Activated T-helper 2 cell treated with anti-CD3 and anti-CD28 coated beads, Interferon-gamma antibody, Interleukin-2, Interleukin-4, amounts not matched to agents 10 μg/mL and 5 μg/mL and 100 μg/mL, durations not matched to agents 14 hours and 24 hours and 36 hours (primary cell): ENCODE results near the gene ATPAF2. TPM values are rescaled to one million over a fixed set of nuclear protein-coding genes. Genes with fewer than 3 reads are reported as not detected.

ENCODE experiments used
- DNase-seq: peaks from one replicate; pipeline ENCODE4 v3.0.0; 2021; ENCODE audit warnings: low spot score
- H3K27ac Mint-ChIP-seq: one replicate; pipeline ENCODE4 v1.8.0; 2021; ENCODE audit warnings: mixed read lengths
- H3K27me3 Mint-ChIP-seq: one replicate; pipeline ENCODE4 v1.8.0; 2021; ENCODE audit warnings: low read depth, mixed read lengths
- H3K36me3 Mint-ChIP-seq: one replicate; pipeline ENCODE4 v1.8.0; 2021; ENCODE audit warnings: low read depth, mixed read lengths
- H3K4me1 Mint-ChIP-seq: one replicate; pipeline ENCODE4 v1.8.0; 2021; ENCODE audit warnings: low read depth, mixed read lengths
- H3K4me3 Mint-ChIP-seq: one replicate; pipeline ENCODE4 v1.8.0; 2021; ENCODE audit warnings: low read depth, mild to moderate bottlenecking, moderate library complexity, mixed read lengths
- H3K9me3 Mint-ChIP-seq: one replicate; pipeline ENCODE4 v1.8.0; 2021; ENCODE audit warnings: mixed read lengths
- intact Hi-C: fragments of 100-400 bp; cut with micrococcal nuclease; formaldehyde crosslinking; loops from one replicate; pipeline ENCODE4 v1.15.1; 2023
- total RNA-seq: library from RNA; stranded (reverse); gene quantifications from 2 replicates; pipeline ENCODE4 v1.2.3, GENCODE V29; 2022

The ATPAF2 gene
- total RNA-seq, 1 donor from 2014 or later: 31.3 TPM

GRCh38 chr17:18059283-18059682 is 20.3 kb upstream of the ATPAF2 start:
- Mint-ChIP-seq H3K4me1 (peaks cover 15% of the 10 kb centered on the region), H3K36me3 (peaks cover 37% of the 10 kb centered on the region), H3K9me3 (no peaks in the 10 kb centered on the region), H3K27me3 (no peaks in the 10 kb centered on the region), H3K4me3 (no peak overlapping the region), H3K27ac (no peak overlapping the region)
- no peak for DNase-seq
- intact Hi-C loops: no loop called here

GRCh38 chr17:18056214-18056613 is 17.2 kb upstream of the ATPAF2 start:
- no peak overlapping the region for H3K27ac Mint-ChIP-seq
- H3K9me3 Mint-ChIP-seq: no peaks in the 10 kb centered on the region
- no peaks in the 10 kb centered on the region for H3K27me3 Mint-ChIP-seq
- H3K4me3 Mint-ChIP-seq: no peak overlapping the region
- H3K36me3 Mint-ChIP-seq: peaks cover 30% of the 10 kb centered on the region
- intact Hi-C loops: no loop called here
- peaks cover 10% of the 10 kb centered on the region for H3K4me1 Mint-ChIP-seq
- no peak for DNase-seq

- Mint-ChIP-seq H3K27me3 (no peaks in the 10 kb centered on the region), H3K4me3 (no peak overlapping the region), H3K4me1 (peaks cover 8% of the 10 kb centered on the region), H3K9me3 (no peaks in the 10 kb centered on the region), H3K27ac (no peak overlapping the region), H3K36me3 (peaks cover 30% of the 10 kb centered on the region)
- DNase-seq: no peak
- intact Hi-C loops: no loop called here
Observed at GRCh38 chr17:18055597-18055996, 16.6 kb upstream of the ATPAF2 start.

GRCh38 chr17:18045691-18046350 is 6.9 kb upstream of the ATPAF2 start:
- Mint-ChIP-seq H3K4me1 (peaks cover 12% of the 10 kb centered on the region), H3K36me3 (peaks cover 13% of the 10 kb centered on the region), H3K27me3 (no peaks in the 10 kb centered on the region), H3K9me3 (no peaks in the 10 kb centered on the region), H3K27ac (no peak overlapping the region), H3K4me3 (no peak overlapping the region)
- intact Hi-C loops: no loop called here
- no peak for DNase-seq

- H3K9me3 Mint-ChIP-seq: no peaks in the 10 kb centered on the region
- peaks cover 13% of the 10 kb centered on the region for H3K36me3 Mint-ChIP-seq
- H3K4me1 Mint-ChIP-seq: peaks cover 19% of the 10 kb centered on the region
- H3K27ac Mint-ChIP-seq: no peak overlapping the region
- no peak overlapping the region for H3K4me3 Mint-ChIP-seq
- intact Hi-C loops: loop anchor here (5.0 kb wide), 1 partner anchor 43 kb away; the partner anchor contains the start of gene DRG2
- no peaks in the 10 kb centered on the region for H3K27me3 Mint-ChIP-seq
- no peak for DNase-seq
Observed at GRCh38 chr17:18044609-18045008, 5.6 kb upstream of the ATPAF2 start.

GRCh38 chr17:18043491-18043890 is 4.5 kb upstream of the ATPAF2 start:
- Mint-ChIP-seq H3K36me3 (peaks cover 16% of the 10 kb centered on the region), H3K4me1 (peaks cover 19% of the 10 kb centered on the region), H3K27ac (no peak overlapping the region), H3K9me3 (no peaks in the 10 kb centered on the region), H3K4me3 (no peak overlapping the region), H3K27me3 (no peaks in the 10 kb centered on the region)
- intact Hi-C loops: loop anchor here (5.0 kb wide), 1 partner anchor 44 kb away; the partner anchor contains the start of gene DRG2
- DNase-seq: no peak

- no peak overlapping the region for H3K27ac Mint-ChIP-seq
- no peaks in the 10 kb centered on the region for H3K27me3 Mint-ChIP-seq
- no peak for DNase-seq
- peaks cover 23% of the 10 kb centered on the region for H3K4me1 Mint-ChIP-seq
- H3K36me3 Mint-ChIP-seq: peaks cover 17% of the 10 kb centered on the region
- H3K9me3 Mint-ChIP-seq: no peaks in the 10 kb centered on the region
- H3K4me3 Mint-ChIP-seq: no peak overlapping the region
- intact Hi-C loops: loop anchor here (5.0 kb wide), 1 partner anchor 44 kb away; the partner anchor contains the start of gene DRG2
Observed at GRCh38 chr17:18042983-18043382, 4.0 kb upstream of the ATPAF2 start.

GRCh38 chr17:18041776-18042175 is 2.8 kb upstream of the ATPAF2 start:
- H3K9me3 Mint-ChIP-seq: no peaks in the 10 kb centered on the region
- H3K36me3 Mint-ChIP-seq: peaks cover 15% of the 10 kb centered on the region
- H3K27ac Mint-ChIP-seq: no peak overlapping the region
- no peak for DNase-seq
- no peaks in the 10 kb centered on the region for H3K27me3 Mint-ChIP-seq
- H3K4me3 Mint-ChIP-seq: peak overlapping the region; percentile 89
- peaks cover 32% of the 10 kb centered on the region for H3K4me1 Mint-ChIP-seq
- intact Hi-C loops: loop anchor here (5.0 kb wide), 1 partner anchor 46 kb away; the partner anchor contains the start of gene DRG2

GRCh38 chr17:18040261-18040858 is 1.4 kb upstream of the ATPAF2 start:
- intact Hi-C loops: loop anchor here (5.0 kb wide), 1 partner anchor 47 kb away; the partner anchor contains the start of gene DRG2
- Mint-ChIP-seq H3K4me1 (peaks cover 34% of the 10 kb centered on the region), H3K27me3 (no peaks in the 10 kb centered on the region), H3K9me3 (no peaks in the 10 kb centered on the region), H3K36me3 (peaks cover 14% of the 10 kb centered on the region), H3K27ac (peak overlapping the region; percentile 70), H3K4me3 (peak overlapping the region; percentile 89)
- no peak for DNase-seq

- intact Hi-C loops: loop anchor here (1.0 to 10.0 kb wide), 7 partner anchors 48 to 449 kb away; partner anchors contain the start of genes ALKBH5, DRC3, DRG2 and PEMT
- no peak for DNase-seq
- Mint-ChIP-seq H3K27ac (peak overlapping the region; percentile 87), H3K4me1 (peaks cover 34% of the 10 kb centered on the region), H3K4me3 (peak overlapping the region; percentile 92), H3K27me3 (no peaks in the 10 kb centered on the region), H3K9me3 (no peaks in the 10 kb centered on the region), H3K36me3 (peaks cover 13% of the 10 kb centered on the region)
Observed at GRCh38 chr17:18039535-18040260, 730 bp upstream of the ATPAF2 start.

GRCh38 chr17:18038149-18038850 is 668 bp downstream of the ATPAF2 start:
- H3K27ac Mint-ChIP-seq: peak overlapping the region; percentile 87
- H3K4me1 Mint-ChIP-seq: peaks cover 36% of the 10 kb centered on the region
- intact Hi-C loops: loop anchor here (2.0 to 10.0 kb wide), 5 partner anchors 81 to 447 kb away; partner anchors contain the start of genes ALKBH5 and PEMT
- no peaks in the 10 kb centered on the region for H3K27me3 Mint-ChIP-seq
- H3K4me3 Mint-ChIP-seq: peak overlapping the region; percentile 92
- peaks cover 10% of the 10 kb centered on the region for H3K36me3 Mint-ChIP-seq
- H3K9me3 Mint-ChIP-seq: no peaks in the 10 kb centered on the region
- DNase-seq: no peak

- Mint-ChIP-seq H3K4me3 (peak overlapping the region; percentile 92), H3K27me3 (no peaks in the 10 kb centered on the region), H3K9me3 (no peaks in the 10 kb centered on the region), H3K27ac (peak overlapping the region; percentile 28), H3K4me1 (peaks cover 40% of the 10 kb centered on the region), H3K36me3 (peaks cover 10% of the 10 kb centered on the region)
- no peak for DNase-seq
- intact Hi-C loops: loop anchor here (5.0 to 10.0 kb wide), 4 partner anchors 80 to 215 kb away; partner anchors contain the start of gene ALKBH5
Observed at GRCh38 chr17:18037486-18037885, 1.5 kb downstream of the ATPAF2 start.
